GM21390 (cell line): Measurements from ENCODE around the gene MDP1.
"Not testable (repeated sequence)": the region's sequence is repeated elsewhere in the genome, so short reads cannot be mapped to it uniquely, and the experiment has no call there.

ENCODE experiments used
- ATAC-seq: cut with Tn5 transposase; IDR thresholded peaks from one replicate; pipeline ENCODE4 v1.9.1; 2021; ENCODE audit not compliant: unreplicated experiment

Gene MDP1

GRCh38 chr14:24232121-24232644 is 16.3 kb upstream of the MDP1 start, which contains the start of gene NEDD8:
Gene NEDD8, minus strand, starts transcription at chr14:24232367. Its CDS starts 100 bp downstream, at chr14:24232267.
- ATAC-seq, result peak; percentile 78

- no peak for ATAC-seq
Observed at GRCh38 chr14:24231263-24232120, 15.6 kb upstream of the MDP1 start.

GRCh38 chr14:24228902-24229301 is 13.0 kb upstream of the MDP1 start:
- ATAC-seq, result no peak

DNA sequence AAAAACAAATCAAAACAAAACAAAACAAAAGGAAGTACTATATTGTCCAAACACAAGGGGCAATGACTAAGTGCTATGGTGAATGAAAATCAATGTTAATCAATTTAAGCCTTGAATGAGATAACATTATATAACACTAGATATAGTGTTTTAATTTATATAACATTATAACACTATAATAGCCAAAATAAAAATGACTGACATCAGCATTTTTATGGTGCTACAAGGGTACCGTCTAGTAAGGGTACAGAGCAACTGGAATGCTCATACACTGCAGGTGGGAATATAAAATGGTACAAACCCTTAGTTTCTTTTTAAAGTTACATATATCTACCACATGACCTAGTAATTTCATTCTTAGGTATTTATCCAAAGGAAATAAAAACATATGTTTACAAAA is 10.6 kb upstream of the MDP1 start:
- ATAC-seq, result no peak

DNA sequence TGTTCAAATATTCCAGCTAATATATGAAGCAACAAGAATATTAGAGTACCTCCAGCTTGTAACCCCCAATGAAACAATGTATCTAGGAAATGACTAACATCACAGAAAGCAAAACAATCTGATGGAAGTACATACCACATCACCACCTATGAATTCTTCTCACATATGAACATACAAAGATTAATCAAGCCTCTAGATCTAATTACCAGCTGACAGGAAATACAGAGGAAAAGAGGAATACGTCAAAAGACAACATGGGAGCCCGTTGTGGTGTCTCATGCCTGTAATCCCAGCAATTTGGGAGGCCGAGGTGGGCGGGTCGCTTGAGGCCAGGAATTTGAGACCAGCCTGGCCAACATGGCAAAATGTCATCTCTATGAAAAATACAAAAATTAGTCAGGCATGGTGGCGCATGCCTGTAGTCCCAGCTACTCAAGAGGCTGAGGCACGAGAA is 8.8 kb upstream of the MDP1 start:
- no peak for ATAC-seq

DNA sequence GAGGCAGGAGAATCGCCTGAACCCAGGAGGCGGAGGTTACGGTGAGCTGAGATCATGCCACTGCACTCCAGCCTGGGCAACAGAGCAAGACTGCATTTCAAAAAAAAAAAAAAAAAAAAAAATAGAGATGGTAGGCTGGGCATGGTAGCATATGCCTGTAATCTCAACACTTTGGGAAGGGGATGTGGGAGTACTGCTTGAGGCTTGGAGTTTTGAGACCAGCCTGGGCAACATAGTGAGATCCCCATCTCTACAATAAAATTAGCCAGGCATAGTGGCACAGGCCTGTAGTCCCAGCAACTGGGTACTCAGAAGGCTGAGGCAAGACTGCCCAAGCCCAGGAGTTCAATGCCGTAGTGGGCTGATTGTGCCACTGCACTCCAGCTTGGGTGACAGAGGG is 7.1 kb upstream of the MDP1 start:
- not testable (repeated sequence) for ATAC-seq

GRCh38 chr14:24219521-24219920 is 3.7 kb upstream of the MDP1 start:
- no peak for ATAC-seq

DNA sequence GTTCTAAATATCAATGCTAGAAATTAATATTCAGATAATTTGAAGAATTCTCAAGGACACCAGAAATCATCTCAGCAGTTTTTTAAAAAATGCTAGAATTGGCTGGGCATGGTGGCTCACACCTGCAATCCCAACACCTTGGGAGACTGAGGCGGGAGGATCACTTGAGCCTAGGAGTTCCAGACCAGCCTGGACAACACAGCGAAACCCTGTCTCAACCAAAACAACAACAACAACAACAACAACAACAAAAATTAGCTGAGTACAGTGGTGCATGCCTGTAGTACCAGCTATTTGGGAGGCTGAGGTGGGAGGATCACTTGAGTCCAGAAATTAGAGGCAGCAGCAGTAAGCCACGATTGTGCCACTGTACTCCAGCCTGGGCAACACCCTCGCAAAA is 3.2 kb upstream of the MDP1 start:
- ATAC-seq, result no peak

GRCh38 chr14:24216876-24217275 is 1.0 kb upstream of the MDP1 start:
- not testable (repeated sequence) for ATAC-seq

GRCh38 chr14:24216345-24216699 is 456 bp upstream of the MDP1 start:
- ATAC-seq, result no peak

DNA sequence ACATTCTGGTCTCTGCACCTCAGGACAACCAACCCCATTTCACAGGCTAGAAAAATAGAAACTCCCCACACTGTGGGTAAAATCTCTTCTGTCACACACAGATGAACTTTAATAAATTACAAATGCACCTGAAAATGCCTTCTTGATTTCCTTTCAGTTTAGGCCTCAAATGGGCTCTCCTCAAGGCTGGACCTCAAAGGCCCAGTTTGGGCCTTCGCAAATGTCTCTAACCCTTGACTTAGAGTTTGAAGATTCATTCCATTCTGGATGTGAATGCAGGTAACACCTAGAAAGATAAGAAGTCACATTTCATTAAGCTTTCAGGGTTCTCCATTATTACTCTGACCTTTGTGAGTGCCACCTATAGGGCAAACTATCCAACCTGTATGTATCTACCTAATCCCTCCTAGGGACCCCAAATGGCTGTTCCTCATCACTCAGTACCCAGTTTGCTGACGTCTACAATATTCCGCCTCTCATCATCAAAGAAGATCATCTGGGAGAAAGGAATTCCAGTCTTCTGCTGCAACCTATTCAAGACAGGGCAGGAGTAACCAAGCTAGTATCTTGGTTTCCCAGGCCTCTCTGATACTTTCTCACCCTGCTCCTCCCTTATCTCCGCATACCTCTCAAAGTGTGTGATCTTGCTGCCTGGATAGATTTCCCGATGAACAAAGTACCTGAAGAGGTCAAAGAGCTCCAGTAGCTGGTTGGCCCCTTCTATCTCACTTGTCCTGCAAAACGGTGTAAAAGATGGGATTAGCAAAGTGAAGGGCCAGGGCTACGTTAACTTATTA is 1.8 kb downstream of the MDP1 start:
- ATAC-seq, result no peak

- peak; percentile 78 for ATAC-seq
Observed at GRCh38 chr14:24212924-24213865, 2.7 kb downstream of the MDP1 start, which contains the start of gene CHMP4A. Gene CHMP4A, minus strand, starts transcription at chr14:24213488. Its CDS starts 49 bp downstream, at chr14:24213439.

GRCh38 chr14:24211311-24211710 is 4.6 kb downstream of the MDP1 start:
- ATAC-seq, result no peak

- no peak for ATAC-seq
Observed at GRCh38 chr14:24207625-24208024, 8.2 kb downstream of the MDP1 start.

- ATAC-seq, result no peak
Observed at GRCh38 chr14:24207104-24207551, 8.7 kb downstream of the MDP1 start.

DNA sequence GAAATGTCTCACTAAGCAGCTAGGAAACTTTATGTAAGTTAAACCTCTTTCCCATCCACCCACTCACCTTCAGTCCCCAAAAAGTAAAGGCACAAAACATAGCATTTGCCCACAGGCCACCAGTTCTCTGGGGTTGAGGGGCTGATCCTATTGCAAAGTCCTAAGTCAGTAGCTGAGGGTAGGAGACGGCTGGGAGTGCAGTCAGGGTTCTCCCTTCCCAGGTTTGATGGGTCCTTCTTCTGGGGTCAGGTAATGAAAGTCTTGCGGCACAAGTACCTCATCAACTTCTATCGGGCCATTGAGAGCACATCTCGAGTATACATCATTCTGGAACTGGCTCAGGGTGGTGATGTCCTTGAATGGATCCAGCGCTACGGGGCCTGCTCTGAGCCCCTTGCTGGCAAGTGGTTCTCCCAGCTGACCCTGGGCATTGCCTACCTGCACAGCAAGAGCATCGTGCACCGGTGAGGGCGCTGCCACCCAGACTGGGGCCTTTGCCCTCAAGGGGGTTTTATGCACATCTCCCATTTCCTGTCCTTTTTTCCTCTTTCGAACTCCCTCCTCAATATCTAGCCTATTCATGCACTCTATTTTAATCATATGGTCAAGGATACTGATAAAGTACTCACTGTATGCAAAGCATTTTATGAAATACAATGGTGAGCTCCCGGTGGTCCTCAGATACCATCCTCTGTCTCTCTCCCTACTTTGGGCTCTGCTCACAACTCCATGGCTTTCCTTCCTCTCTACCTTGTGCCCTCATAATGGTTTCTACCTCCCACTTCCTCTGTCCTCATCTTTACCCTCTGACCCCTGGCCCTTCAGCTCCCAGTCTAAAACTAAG is 9.4 kb downstream of the MDP1 start:
- ATAC-seq, result no peak

DNA sequence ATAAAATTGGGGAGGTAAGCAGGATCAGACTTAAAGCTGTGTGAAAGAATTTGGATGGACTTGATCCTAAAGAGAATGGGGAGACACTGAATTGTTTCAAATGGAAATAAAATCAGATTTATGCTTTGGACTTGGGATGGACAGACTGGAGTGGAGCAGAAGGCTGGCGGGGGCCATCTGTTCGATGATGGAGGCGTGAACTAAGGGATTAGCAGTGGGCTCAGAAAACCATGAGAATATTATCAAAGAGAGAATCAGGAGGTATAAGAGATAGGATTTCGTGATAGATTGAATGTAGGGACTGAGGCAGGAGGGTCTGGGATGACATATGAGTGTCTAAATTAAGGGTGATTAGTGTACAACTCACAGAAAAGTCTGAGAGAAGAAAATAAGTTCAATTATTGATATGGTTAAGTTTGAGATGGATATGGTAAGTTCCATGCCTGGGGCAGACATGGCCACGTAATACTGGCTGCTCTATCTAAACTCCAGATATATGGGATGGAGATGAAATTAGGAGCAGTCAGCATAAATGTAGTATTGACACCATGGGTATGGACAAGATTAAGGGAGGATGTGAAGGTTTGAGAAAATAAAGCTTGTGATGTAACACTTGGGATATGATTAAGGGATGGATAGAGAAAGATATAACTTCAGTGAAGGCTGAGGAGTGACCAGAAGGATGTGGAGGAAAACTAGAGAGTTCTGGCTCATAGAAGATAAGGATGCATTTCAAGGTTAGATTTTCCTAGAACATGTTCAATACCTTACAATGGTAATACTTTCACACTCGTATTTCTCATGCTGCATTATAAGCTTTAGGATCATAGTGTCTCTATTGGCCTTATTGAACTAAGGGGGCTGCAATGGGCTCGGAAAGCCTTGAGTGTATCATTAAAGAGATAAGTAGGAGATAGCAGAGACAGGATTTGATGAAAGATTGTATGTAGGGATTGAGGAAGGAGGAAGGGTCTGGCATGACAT is 11.4 kb downstream of the MDP1 start:
- ATAC-seq, result no peak

- not testable (repeated sequence) for ATAC-seq
Observed at GRCh38 chr14:24203249-24203886, 12.5 kb downstream of the MDP1 start.
